NB4 (cell line): ENCODE results near the gene USP10.

ENCODE experiments used
- MAX ChIP-seq: IDR thresholded peaks from 2 replicates; pipeline ENCODE4 v1.6.1; 2011; ENCODE audit warnings: low read depth, low read length
- POLR2A ChIP-seq: IDR thresholded peaks from 2 replicates; pipeline ENCODE4 v1.6.1; 2011; ENCODE audit warnings: mild to moderate bottlenecking; ENCODE audit not compliant: insufficient read length; ENCODE audit errors: extremely low read depth
- TF ChIP-seq, protein P1 (sequence below): IDR thresholded peaks from one replicate; pipeline ENCODE4 v1.5.1; 2012; ENCODE audit warnings: low read depth, low read length

- TF ChIP-seq, protein P1, sequence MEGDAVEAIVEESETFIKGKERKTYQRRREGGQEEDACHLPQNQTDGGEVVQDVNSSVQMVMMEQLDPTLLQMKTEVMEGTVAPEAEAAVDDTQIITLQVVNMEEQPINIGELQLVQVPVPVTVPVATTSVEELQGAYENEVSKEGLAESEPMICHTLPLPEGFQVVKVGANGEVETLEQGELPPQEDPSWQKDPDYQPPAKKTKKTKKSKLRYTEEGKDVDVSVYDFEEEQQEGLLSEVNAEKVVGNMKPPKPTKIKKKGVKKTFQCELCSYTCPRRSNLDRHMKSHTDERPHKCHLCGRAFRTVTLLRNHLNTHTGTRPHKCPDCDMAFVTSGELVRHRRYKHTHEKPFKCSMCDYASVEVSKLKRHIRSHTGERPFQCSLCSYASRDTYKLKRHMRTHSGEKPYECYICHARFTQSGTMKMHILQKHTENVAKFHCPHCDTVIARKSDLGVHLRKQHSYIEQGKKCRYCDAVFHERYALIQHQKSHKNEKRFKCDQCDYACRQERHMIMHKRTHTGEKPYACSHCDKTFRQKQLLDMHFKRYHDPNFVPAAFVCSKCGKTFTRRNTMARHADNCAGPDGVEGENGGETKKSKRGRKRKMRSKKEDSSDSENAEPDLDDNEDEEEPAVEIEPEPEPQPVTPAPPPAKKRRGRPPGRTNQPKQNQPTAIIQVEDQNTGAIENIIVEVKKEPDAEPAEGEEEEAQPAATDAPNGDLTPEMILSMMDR: no peak
- TF ChIP-seq POLR2A: no peak
- TF ChIP-seq MAX: no peak
Measured at GRCh38 chr16:84794626-84795025, 94.8 kb downstream of the USP10 start.
